Stimulated activated CD4-positive, alpha-beta T cell treated with anti-CD3 and anti-CD28 coated beads, Interleukin-12 subunit alpha, Interleukin-12 subunit beta, amount 100 ng/mL, for 24 hours (primary cell): ENCODE results near the gene HIPK1.
"Not testable (repeated sequence)": the region's sequence is repeated elsewhere in the genome, so short reads cannot be mapped to it uniquely, and the experiment has no call there.

Source experiments
- DNase-seq, 2 experiments: peaks; one replicate each; pipeline ENCODE4 v3.0.0-alpha.2; 2020; ENCODE audit warnings: low read depth in 2 of 2

Gene HIPK1

GRCh38 chr1:113943028-113943811 is 14.1 kb downstream of the HIPK1 start:
- DNase-seq = no peak

- no peak for DNase-seq
Observed at GRCh38 chr1:113945329-113945728, 16.2 kb downstream of the HIPK1 start.

- no peak for DNase-seq
Observed at GRCh38 chr1:113946112-113946511, 17.0 kb downstream of the HIPK1 start.

- DNase-seq = no peak
Observed at GRCh38 chr1:113946678-113947387, 17.7 kb downstream of the HIPK1 start.

GRCh38 chr1:113947388-113948107 is 18.4 kb downstream of the HIPK1 start:
- DNase-seq = no peak

- DNase-seq = not testable (repeated sequence)
Observed at GRCh38 chr1:113948151-113948550, 19.0 kb downstream of the HIPK1 start.

GRCh38 chr1:113949007-113949406 is 19.9 kb downstream of the HIPK1 start:
- no peak for DNase-seq

- DNase-seq = no peak
Observed at GRCh38 chr1:113950908-113951307, 21.8 kb downstream of the HIPK1 start.

- no peak for DNase-seq
Observed at GRCh38 chr1:113951719-113952118, 22.6 kb downstream of the HIPK1 start.

- no peak for DNase-seq
Observed at GRCh38 chr1:113957984-113958383, 28.9 kb downstream of the HIPK1 start.

GRCh38 chr1:113958691-113959090 is 29.6 kb downstream of the HIPK1 start:
- DNase-seq = no peak

GRCh38 chr1:113963281-113963906 is 34.3 kb downstream of the HIPK1 start:
- no peak for DNase-seq

- DNase-seq = no peak
Observed at GRCh38 chr1:113965703-113966412, 36.7 kb downstream of the HIPK1 start.

- DNase-seq = no peak
Observed at GRCh38 chr1:113972954-113973353, 43.8 kb downstream of the HIPK1 start.

GRCh38 chr1:113975211-113975895 is 46.2 kb downstream of the HIPK1 start:
- no peak for DNase-seq

GRCh38 chr1:113976609-113977278 is 47.6 kb downstream of the HIPK1 start:
- DNase-seq = no peak

GRCh38 chr1:113977906-113978305 is 48.8 kb downstream of the HIPK1 start:
- DNase-seq = no peak

GRCh38 chr1:113978863-113979702 is 50.0 kb downstream of the HIPK1 start, which contains the start of gene OLFML3:
OLFML3 (plus strand) TSS chr1:113979474; CDS start chr1:113979517, 43 bp downstream.
- DNase-seq = peak in 1 of 2 experiments; percentile 51

GRCh38 chr1:113980110-113980509 is 51.0 kb downstream of the HIPK1 start:
- DNase-seq = no peak
